DOHH2 (cell line): ENCODE data around the gene ATP5F1E.

Experiments used
- EZH2phosphoT487 ChIP-seq: fragments of 200-600 bp; sonication (generic); IDR thresholded peaks from 2 replicates; pipeline ENCODE4 v1.6.1; 2017; ENCODE audit warnings: borderline replicate concordance, mild to moderate bottlenecking, antibody characterized with exemption, low read length, moderate library complexity, mixed read lengths
- TF ChIP-seq, protein P1 (sequence below): fragments of 200-600 bp; sonication (generic); IDR thresholded peaks from one replicate; pipeline ENCODE4 v1.5.1; 2014; ENCODE audit warnings: antibody characterized with exemption, mild to moderate bottlenecking, low read depth, low read length; ENCODE audit not compliant: poor library complexity, severe bottlenecking

- TF ChIP-seq, protein P1, sequence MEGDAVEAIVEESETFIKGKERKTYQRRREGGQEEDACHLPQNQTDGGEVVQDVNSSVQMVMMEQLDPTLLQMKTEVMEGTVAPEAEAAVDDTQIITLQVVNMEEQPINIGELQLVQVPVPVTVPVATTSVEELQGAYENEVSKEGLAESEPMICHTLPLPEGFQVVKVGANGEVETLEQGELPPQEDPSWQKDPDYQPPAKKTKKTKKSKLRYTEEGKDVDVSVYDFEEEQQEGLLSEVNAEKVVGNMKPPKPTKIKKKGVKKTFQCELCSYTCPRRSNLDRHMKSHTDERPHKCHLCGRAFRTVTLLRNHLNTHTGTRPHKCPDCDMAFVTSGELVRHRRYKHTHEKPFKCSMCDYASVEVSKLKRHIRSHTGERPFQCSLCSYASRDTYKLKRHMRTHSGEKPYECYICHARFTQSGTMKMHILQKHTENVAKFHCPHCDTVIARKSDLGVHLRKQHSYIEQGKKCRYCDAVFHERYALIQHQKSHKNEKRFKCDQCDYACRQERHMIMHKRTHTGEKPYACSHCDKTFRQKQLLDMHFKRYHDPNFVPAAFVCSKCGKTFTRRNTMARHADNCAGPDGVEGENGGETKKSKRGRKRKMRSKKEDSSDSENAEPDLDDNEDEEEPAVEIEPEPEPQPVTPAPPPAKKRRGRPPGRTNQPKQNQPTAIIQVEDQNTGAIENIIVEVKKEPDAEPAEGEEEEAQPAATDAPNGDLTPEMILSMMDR: no peak
- no peak for TF ChIP-seq EZH2phosphoT487
Observed at GRCh38 chr20:59026904-59027740, 5.0 kb downstream of the ATP5F1E start.
